Muscle of back (tissue), 11 donors: ENCODE results near the gene PAIP2B. TPM values are rescaled to one million over a fixed set of nuclear protein-coding genes. Genes with fewer than 3 reads are reported as not detected.
"Not testable (repeated sequence)": the region's sequence is repeated elsewhere in the genome, so short reads cannot be mapped to it uniquely, and the experiment has no call there.

Experiments
- DNase-seq, 3 donors: peaks; one replicate each; pipeline versions ENCODE4 v3.0.0 to v3.0.0-alpha.2; 2013
- polyA plus RNA-seq, 10 donors: library from polyadenylated mRNA; unstranded; fragments of 120-200 nt; gene quantifications; one replicate each; pipeline ENCODE4 v1.2.1, GENCODE V29; 2013; ENCODE audit not compliant: insufficient read length in 10 of 10

The PAIP2B gene
- polyA plus RNA-seq, 10 donors: 5.1 to 10.0 (median 8.2) TPM

DNA sequence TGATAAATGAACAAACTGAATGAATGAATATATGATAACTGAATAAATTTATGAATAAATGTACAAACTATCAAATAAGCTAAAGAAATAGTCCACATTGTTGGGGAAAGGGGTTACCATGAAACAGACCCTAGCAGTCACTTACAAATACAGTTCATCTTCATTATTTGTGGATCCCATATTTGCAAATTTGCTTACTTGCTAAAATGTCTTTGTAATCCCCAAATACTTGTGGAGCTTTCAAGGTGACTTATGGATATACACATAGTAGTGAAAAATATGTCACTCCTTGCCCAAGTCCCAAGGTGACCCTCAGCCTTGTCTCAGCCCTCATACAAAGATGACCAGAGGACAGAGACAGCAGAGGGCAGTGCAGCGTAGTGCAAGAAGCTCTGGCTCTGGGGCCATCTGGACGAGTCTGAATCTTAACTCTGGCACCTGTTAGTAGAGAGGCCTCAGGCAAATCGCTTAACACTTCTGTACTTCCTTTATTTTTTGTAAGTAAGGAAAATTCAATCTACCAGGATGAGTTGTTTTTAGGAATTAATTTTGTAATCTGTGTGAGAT lies 3.1 kb downstream of the PAIP2B start:
- DNase-seq: peak in 2 of 3 donors; percentile 60 to 73

DNA sequence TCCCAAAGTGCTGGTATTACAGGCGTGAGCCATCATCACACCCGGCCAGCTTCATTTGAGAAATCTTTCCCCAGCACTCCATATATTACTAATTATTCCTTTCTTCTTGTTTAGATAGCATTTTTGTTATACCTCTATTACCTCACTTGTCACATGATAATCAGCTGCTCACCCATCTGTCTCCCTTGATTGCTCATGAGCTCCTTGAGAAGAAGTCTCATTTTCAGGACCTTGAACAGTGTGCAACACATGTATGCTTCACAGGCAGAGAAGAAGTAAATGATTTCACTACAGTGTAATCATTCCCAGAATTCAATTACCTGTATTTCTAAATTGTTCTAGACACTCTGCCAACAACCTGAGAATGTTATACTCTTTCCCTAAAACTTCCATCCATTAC lies 6.2 kb downstream of the PAIP2B start:
- DNase-seq: no peak

DNA sequence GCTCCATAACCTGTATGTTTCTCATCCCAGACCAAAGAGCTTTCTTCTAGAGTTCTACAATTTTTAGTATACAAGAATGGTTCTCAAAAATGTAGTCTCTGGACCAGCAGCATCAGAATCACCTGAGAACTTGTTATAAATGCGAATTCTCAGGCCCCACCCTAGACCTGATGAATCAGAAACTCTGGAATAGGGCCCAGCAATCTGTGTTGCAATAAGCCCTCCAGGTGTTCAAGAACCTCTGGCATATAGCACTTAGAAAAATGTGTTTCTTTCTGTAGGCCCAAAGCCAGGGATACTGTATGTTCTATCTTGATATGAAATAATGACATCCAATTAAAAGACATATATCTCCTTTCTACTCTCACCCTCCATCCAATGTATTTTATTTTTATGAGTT lies 10.4 kb downstream of the PAIP2B start:
- no peak for DNase-seq

GRCh38 chr2:71215447-71215846 lies 11.5 kb downstream of the PAIP2B start:
- no peak for DNase-seq

DNA sequence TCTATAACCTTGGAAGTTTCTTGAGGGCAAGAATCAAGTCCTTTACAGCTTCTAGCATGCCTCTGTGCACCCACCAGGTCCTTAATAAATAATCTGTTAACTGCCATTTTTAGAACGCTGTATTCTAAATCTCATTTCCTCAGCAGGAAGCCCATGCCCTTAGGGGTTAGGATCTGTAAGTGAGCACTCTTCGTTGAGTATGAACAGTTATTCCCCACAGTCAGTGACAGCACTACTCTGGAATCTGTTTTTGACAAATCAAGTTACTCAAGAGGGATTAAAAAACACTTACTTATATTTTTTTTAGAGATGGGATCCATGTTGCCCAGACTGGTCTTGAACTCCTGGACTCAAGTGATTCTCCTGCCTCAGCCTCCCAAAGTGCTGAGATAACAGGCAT lies 14.6 kb downstream of the PAIP2B start:
- no peak for DNase-seq

GRCh38 chr2:71210292-71210691 lies 16.6 kb downstream of the PAIP2B start:
- DNase-seq: peak; percentile 12 to 39 (median 23)

GRCh38 chr2:71208756-71209155 lies 18.1 kb downstream of the PAIP2B start:
- no peak for DNase-seq

DNA sequence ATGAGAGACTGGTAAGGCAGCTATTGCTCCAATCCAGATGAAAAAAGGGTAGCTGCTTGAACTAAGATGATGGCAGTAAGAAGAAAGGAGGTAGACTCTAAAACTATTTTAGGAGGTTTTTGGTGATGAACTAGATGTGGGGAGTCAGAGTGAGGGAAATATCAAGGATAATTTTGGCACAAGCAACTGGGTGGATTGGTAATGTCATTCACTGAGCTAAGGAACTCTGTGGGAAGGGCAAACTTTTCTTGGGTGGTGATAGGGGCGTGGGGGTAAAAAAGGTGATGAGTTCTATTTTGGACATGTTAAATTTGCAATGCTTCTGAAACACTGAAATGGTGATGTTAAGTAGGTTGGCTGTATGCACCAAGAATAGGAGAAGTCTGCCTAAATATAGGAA lies 19.3 kb downstream of the PAIP2B start:
- DNase-seq: no peak

- DNase-seq: no peak
These were observed 20.6 kb downstream of the PAIP2B start for GRCh38 chr2:71206271-71206670.

GRCh38 chr2:71191570-71191943 lies 35.3 kb downstream of the PAIP2B start:
- no peak for DNase-seq

DNA sequence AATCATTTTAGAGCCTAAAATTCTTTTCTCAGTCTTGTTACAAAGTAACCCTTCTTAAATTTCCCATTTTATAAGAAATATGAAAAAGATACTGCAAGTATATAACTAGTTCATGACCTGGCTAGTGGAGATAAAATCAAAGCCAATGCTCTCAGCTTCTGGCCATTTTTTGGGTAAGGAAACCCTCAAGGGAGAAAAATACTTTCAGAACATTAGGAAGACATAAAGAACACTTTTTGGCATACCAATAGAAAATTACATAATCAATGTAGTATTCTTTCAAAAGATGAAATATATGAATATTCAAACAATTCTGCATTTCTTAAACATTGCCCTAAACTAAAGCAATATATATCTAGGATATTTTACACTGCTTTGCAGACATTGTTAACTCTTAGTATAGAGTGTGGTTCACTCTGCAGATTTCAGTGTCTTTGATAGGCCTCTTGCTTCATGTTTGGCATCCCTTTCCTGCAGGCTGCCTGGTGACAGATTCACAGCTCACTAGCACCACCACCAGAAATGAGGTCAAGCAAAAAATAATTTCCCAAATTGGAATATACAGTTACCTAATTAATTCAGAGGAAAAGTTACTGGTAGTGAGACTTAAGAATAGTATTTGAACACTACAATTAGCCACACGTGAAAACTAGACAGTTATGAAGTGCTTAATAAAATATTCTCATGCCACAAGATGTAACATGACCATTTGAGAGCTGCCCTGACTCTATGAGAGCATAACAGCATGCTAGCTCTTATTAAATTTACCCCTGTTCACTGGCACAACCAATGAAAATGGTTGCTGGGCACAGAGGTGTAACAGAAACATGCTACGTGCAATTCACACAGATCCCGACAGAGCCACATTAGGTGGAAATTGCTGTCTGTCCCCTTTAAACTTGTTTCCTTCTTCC lies 36.0 kb downstream of the PAIP2B start:
- peak; percentile 19 to 69 (median 44) for DNase-seq

DNA sequence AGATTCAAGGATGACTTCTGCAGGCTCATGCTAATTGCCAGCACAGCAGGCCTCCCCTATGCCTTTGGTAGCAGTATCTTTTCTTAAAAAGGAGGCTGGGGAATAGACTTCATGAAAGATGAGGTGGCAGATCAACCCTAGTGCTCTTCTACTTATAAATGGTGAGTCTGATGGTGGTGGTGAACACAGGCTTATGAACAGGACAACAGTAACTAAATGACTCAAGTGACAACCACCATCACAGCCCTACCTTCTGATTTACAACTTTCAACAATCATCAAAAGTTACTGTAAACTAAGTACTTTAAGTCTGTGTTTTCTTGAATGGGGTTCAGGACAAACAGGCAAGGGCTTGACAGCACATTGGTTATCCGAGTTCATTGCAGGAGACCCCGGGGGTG lies 39.3 kb downstream of the PAIP2B start:
- DNase-seq: no peak

- no peak for DNase-seq
These were observed 39.9 kb downstream of the PAIP2B start for GRCh38 chr2:71186973-71187372.

- DNase-seq: not testable (repeated sequence)
These were observed 43.4 kb downstream of the PAIP2B start for GRCh38 chr2:71183306-71184115.

DNA sequence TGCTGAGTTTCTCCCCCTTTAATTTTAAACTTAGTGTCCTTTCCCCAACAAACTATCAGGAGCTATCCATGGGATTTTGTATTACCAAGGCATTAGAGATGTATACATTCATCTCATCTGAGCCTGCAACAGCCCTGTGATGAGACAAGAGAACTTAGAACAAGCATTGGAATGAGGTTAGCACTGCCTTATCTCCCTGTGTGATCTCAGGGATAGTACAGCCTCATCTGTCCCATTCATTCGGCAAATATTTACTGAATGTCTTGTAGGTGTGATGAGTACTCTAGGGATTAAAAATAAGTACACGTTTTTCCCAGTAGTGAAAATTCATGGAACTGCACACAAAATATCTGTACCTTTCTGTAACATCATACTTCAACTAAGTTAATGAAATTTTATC lies 45.6 kb downstream of the PAIP2B start:
- no peak for DNase-seq

DNA sequence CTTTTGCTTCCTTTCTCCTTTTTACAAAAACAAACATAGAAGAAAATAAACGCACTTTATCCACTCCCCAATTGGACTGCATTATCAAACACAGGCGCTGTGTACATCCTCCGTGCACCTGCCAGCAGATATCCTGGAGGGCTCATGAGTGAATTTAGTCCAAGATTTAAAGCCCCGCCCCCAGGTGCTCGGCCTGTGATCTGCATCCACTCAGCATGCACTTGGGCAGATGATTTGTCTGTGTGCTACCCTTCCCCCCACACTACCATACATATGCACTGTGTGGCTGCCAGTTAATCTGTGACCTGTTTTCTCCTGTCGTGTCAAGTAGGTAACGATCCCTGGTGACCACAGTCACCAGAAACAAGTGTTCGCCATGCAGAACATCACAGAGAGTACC lies 48.1 kb downstream of the PAIP2B start:
- DNase-seq: not testable (repeated sequence)

DNA sequence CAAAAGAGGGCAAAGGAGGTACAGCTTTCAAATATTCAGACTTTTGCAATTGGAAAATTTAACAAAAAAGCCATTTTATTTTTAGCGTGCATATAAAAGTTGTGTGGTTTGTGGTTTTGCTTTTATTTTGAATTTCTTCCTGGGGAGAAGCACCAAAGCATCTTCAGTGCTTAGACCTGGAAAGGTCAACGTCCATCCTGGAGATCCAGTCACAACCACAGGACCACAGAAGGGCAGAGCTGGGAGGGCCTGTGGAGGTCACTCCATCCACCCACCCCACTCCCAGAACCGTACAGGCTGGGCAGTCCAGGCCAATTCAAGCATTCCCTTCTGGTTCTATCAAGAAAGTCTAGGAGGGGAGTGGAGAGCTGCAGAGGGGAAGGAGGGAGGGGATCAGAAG lies 52.7 kb downstream of the PAIP2B start:
- no peak for DNase-seq

GRCh38 chr2:71173096-71173495 lies 53.8 kb downstream of the PAIP2B start:
- no peak for DNase-seq

GRCh38 chr2:71166812-71167211 lies 60.1 kb downstream of the PAIP2B start:
- no peak for DNase-seq

DNA sequence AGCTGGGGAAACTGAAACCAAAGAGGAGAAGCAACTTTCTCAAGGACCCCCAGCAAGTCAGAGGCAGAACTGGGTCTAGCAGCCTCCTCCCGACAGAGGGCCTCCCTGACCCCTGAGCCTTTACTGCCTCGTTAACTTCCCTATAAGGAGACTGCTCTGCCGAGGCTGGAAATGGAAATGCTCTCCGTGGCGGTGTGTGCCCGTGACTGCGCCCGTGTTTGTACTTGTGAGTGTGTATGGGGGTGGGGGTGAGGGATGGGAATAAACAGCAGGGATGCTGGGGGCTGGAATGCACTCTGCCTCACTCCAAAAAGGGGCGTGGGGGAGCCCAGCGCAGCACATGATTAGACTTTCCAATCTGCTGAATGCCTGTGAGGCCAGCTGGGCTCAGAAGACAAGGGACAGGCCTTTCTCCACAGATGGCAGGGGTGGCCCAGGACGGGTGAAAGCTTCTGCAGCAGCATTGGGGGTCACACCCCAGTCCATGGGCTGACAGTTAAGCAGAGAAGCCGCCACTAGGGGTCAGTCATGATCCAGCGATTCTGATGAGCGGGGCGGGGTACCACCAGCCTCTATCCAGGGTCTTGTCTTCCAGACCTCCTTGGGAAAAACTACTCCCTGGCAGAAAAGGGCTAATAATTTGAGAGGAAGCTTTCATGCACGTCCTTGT lies 69.6 kb downstream of the PAIP2B start:
- peak; percentile 20 to 66 (median 46) for DNase-seq

GRCh38 chr2:71156573-71156972 lies 70.3 kb downstream of the PAIP2B start:
- peak; percentile 24 to 71 (median 29) for DNase-seq

DNA sequence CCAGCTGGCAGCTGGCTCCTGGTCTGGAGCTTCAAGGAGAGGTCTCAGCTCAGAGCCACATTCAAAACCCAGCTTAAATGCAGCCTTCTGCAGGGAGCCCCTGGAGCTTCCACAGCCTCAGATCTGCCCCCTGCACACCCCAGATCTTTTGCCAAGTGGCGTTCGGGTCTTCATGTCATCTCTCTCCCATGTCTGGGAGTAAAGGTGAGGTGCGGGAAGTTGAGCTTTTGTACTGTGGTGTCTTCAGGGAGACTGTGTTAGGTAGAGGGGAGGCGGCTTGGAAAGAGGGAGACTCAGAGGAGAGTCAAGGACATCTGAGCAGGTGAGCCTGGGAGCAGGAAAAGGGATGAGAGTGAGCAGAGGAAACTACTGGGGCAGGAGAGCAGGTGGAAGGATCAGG lies 71.1 kb downstream of the PAIP2B start:
- no peak for DNase-seq
